Coronary artery (tissue), 2 donors: Measurements from ENCODE around the gene ZNF529.

Experiments
- DNase-seq: peaks from one replicate; pipeline ENCODE4 v3.0.0-alpha.2; 2017; ENCODE audit warnings: low spot score
- H3K27ac ChIP-seq, 2 donors: fragments of 200-600 bp; sonication (generic); one replicate each; pipeline ENCODE4 v1.5.1; 2016 to 2019
- H3K4me3 ChIP-seq: fragments of 200-600 bp; sonication (generic); 2 replicates; pipeline ENCODE4 v1.5.1; 2016; ENCODE audit warnings: mild to moderate bottlenecking, moderate library complexity
- CTCF ChIP-seq: fragments of 200-600 bp; sonication (generic); IDR thresholded peaks from one replicate; pipeline ENCODE4 v1.5.1; 2019; ENCODE audit warnings: antibody characterized with exemption

ZNF529 gene

GRCh38 chr19:36577271-36577996, 4.3 kb upstream of the ZNF529 start:
- no peak overlapping the region for H3K27ac ChIP-seq
- no peak for TF ChIP-seq CTCF
- no peak for DNase-seq
- H3K4me3 ChIP-seq, result no peak overlapping the region

GRCh38 chr19:36574741-36575140, 1.6 kb upstream of the ZNF529 start:
- DNase-seq, result no peak
- Histone ChIP-seq H3K27ac (no peak overlapping the region), H3K4me3 (peak overlapping the region; percentile 82)
- no peak for TF ChIP-seq CTCF

- peak overlapping the region; percentile 69 to 92 for H3K27ac ChIP-seq
- no peak for TF ChIP-seq CTCF
- no peak for DNase-seq
These were observed 1.0 kb upstream of the ZNF529 start for GRCh38 chr19:36573895-36574720.

GRCh38 chr19:36572593-36573019, 486 bp downstream of the ZNF529 start:
- no peak for DNase-seq
- peak overlapping the region; percentile 69 to 92 for H3K27ac ChIP-seq

More at GRCh38 chr19:36573895-36574720, 1.0 kb upstream of the ZNF529 start:
- peak overlapping the region; percentile 82 for H3K4me3 ChIP-seq

GRCh38 chr19:36564391-36564790, 8.7 kb downstream of the ZNF529 start:
- TF ChIP-seq CTCF, result no peak
- DNase-seq, result no peak
- H3K27ac ChIP-seq, result no peak overlapping the region
- H3K4me3 ChIP-seq, result no peak overlapping the region

More at GRCh38 chr19:36572593-36573019, 486 bp downstream of the ZNF529 start:
- TF ChIP-seq CTCF, result no peak
- H3K4me3 ChIP-seq, result peak overlapping the region; percentile 82

- peak overlapping the region; percentile 20 for H3K4me3 ChIP-seq
- no peak for DNase-seq
- no peak overlapping the region for H3K27ac ChIP-seq
- no peak for TF ChIP-seq CTCF
These were observed 25.9 kb downstream of the ZNF529 start for GRCh38 chr19:36547001-36547732.
